ENCODE results near the gene PLOD1. TPM values are rescaled to one million over a fixed set of nuclear protein-coding genes. Genes with fewer than 3 reads are reported as not detected.
"Not testable (repeated sequence)": the region's sequence is repeated elsewhere in the genome, so short reads cannot be mapped to it uniquely, and the experiment has no call there.

Gene PLOD1
- total RNA-seq, 2 donors from 2014 or later, result 70.0 to 91.2 TPM

- intact Hi-C loops (cut with DNase I), result no loop called here
- no peak for DNase-seq (ENCODE audit: low spot score)
Observed at GRCh38 chr1:11908095-11908675, 26.3 kb upstream of the PLOD1 start.

- DNase-seq (ENCODE audit: low spot score); intact Hi-C loops (cut with DNase I): not testable (repeated sequence)
Observed at GRCh38 chr1:11910914-11911228, 23.6 kb upstream of the PLOD1 start.

- no peak for DNase-seq (ENCODE audit: low spot score)
- intact Hi-C loops (cut with DNase I), result no loop called here
Observed at GRCh38 chr1:11912000-11912399, 22.5 kb upstream of the PLOD1 start.

- intact Hi-C loops (cut with DNase I), result not testable (repeated sequence)
Observed at GRCh38 chr1:11912482-11913216, 21.9 kb upstream of the PLOD1 start.

GRCh38 chr1:11913291-11913690, 21.2 kb upstream of the PLOD1 start:
- intact Hi-C loops (cut with DNase I), result no loop called here
- DNase-seq (ENCODE audit: low spot score), result no peak

More at GRCh38 chr1:11912482-11913216, 21.9 kb upstream of the PLOD1 start:
- not testable (repeated sequence) for DNase-seq (ENCODE audit: low spot score)

- no peak for DNase-seq (ENCODE audit: low spot score)
- intact Hi-C loops (cut with DNase I), result no loop called here
Observed at GRCh38 chr1:11914024-11914423, 20.5 kb upstream of the PLOD1 start.

GRCh38 chr1:11918799-11919519, 15.6 kb upstream of the PLOD1 start:
- intact Hi-C loops (cut with DNase I), result no loop called here
- peak; percentile 92 for DNase-seq (ENCODE audit: low spot score)

GRCh38 chr1:11919621-11920020, 14.9 kb upstream of the PLOD1 start:
- no peak for DNase-seq (ENCODE audit: low spot score)
- intact Hi-C loops (cut with DNase I), result no loop called here

GRCh38 chr1:11920239-11920903, 14.1 kb upstream of the PLOD1 start:
- intact Hi-C loops (cut with DNase I), result no loop called here
- DNase-seq (ENCODE audit: low spot score), result no peak

- intact Hi-C loops (cut with DNase I), result no loop called here
- DNase-seq (ENCODE audit: low spot score), result no peak
Observed at GRCh38 chr1:11921022-11921421, 13.5 kb upstream of the PLOD1 start.

GRCh38 chr1:11923069-11923826, 11.3 kb upstream of the PLOD1 start:
- intact Hi-C loops (cut with DNase I), result no loop called here
- DNase-seq (ENCODE audit: low spot score), result no peak

- DNase-seq (ENCODE audit: low spot score), result no peak
- intact Hi-C loops (cut with DNase I), result no loop called here
Observed at GRCh38 chr1:11923827-11924113, 10.7 kb upstream of the PLOD1 start.

- intact Hi-C loops (cut with DNase I), result no loop called here
Observed at GRCh38 chr1:11924334-11925195, 10.0 kb upstream of the PLOD1 start.

GRCh38 chr1:11925196-11925937, 9.2 kb upstream of the PLOD1 start:
- DNase-seq (ENCODE audit: low spot score), result not testable (repeated sequence)

More at GRCh38 chr1:11924334-11925195, 10.0 kb upstream of the PLOD1 start:
- no peak for DNase-seq (ENCODE audit: low spot score)

GRCh38 chr1:11925938-11926292, 8.6 kb upstream of the PLOD1 start:
- no peak for DNase-seq (ENCODE audit: low spot score)
- intact Hi-C loops (cut with DNase I), result no loop called here

More at GRCh38 chr1:11925196-11925937, 9.2 kb upstream of the PLOD1 start:
- intact Hi-C loops (cut with DNase I), result not testable (repeated sequence)

GRCh38 chr1:11927866-11928592, 6.5 kb upstream of the PLOD1 start:
- intact Hi-C loops (cut with DNase I), result no loop called here

GRCh38 chr1:11929849-11930248, 4.7 kb upstream of the PLOD1 start:
- intact Hi-C loops (cut with DNase I), result no loop called here

More at GRCh38 chr1:11927866-11928592, 6.5 kb upstream of the PLOD1 start:
- no peak for DNase-seq (ENCODE audit: low spot score)

More at GRCh38 chr1:11929849-11930248, 4.7 kb upstream of the PLOD1 start:
- peak; percentile 90 for DNase-seq (ENCODE audit: low spot score)
